ENCODE results near the gene HMGN5.

The HMGN5 gene

GRCh38 chrX:81121513-81122363 is 80.0 kb downstream of the HMGN5 start:
- Histone ChIP-seq H3K4me2 (ENCODE audit: insufficient read depth, low read length) (no peak overlapping the region), H3K9me3 (ENCODE audit: insufficient read depth, low read length, severe bottlenecking) (no peaks in the 10 kb centered on the region), H3K79me2 (ENCODE audit: insufficient read depth, low read length) (no peaks in the 10 kb centered on the region), H3K4me1 (ENCODE audit: insufficient read depth, low read length) (no peaks in the 10 kb centered on the region), H3K27me3 (ENCODE audit: insufficient read depth, low read length, poor library complexity) (no peaks in the 10 kb centered on the region), H3K36me3 (ENCODE audit: insufficient read depth, low read length) (no peaks in the 10 kb centered on the region), H3K9ac (ENCODE audit: low read depth, low read length) (no peak overlapping the region), H4K20me1 (ENCODE audit: insufficient read depth, low read length) (no peaks in the 10 kb centered on the region), H3K27ac (ENCODE audit: low read length) (no peak overlapping the region), H2AFZ (ENCODE audit: low read depth, low read length) (no peak overlapping the region), H3K4me3 (ENCODE audit: low read depth in 1 of 2, low read length in 2 of 2) (no peak overlapping the region)
- DNase-seq (no peak), ATAC-seq (ENCODE audit: insufficient read depth, low read depth) (no peak)
- TF ChIP-seq EZH2 (IDR thresholded peaks at IDR 0.05; ENCODE audit: borderline replicate concordance, low read depth, low read length, severe bottlenecking), result no peak
- TF ChIP-seq CTCF (IDR thresholded peaks at IDR 0.05; ENCODE audit: borderline replicate concordance, extremely low read depth, low read length, poor library complexity, severe bottlenecking), result no peak

- H3K9me3 ChIP-seq (ENCODE audit: insufficient read depth, low read length, severe bottlenecking), result no peaks in the 10 kb centered on the region
- H4K20me1 ChIP-seq (ENCODE audit: insufficient read depth, low read length), result no peaks in the 10 kb centered on the region
- H3K4me1 ChIP-seq (ENCODE audit: insufficient read depth, low read length), result no peaks in the 10 kb centered on the region
- H3K4me2 ChIP-seq (ENCODE audit: insufficient read depth, low read length), result no peak overlapping the region
- H3K27me3 ChIP-seq (ENCODE audit: insufficient read depth, low read length, poor library complexity), result no peaks in the 10 kb centered on the region
- no peaks in the 10 kb centered on the region for H3K36me3 ChIP-seq (ENCODE audit: insufficient read depth, low read length)
- H3K4me3 ChIP-seq (ENCODE audit: low read depth in 1 of 2, low read length in 2 of 2), result no peak overlapping the region
- no peak overlapping the region for H3K9ac ChIP-seq (ENCODE audit: low read depth, low read length)
- no peak for ATAC-seq (ENCODE audit: insufficient read depth, low read depth)
- TF ChIP-seq EZH2 (IDR thresholded peaks at IDR 0.05; ENCODE audit: borderline replicate concordance, low read depth, low read length, severe bottlenecking), result no peak
- peak; percentile 39 for TF ChIP-seq CTCF (IDR thresholded peaks at IDR 0.05; ENCODE audit: borderline replicate concordance, extremely low read depth, low read length, poor library complexity, severe bottlenecking)
- DNase-seq, result no peak
- H3K27ac ChIP-seq (ENCODE audit: low read length), result no peak overlapping the region
- no peaks in the 10 kb centered on the region for H3K79me2 ChIP-seq (ENCODE audit: insufficient read depth, low read length)
- H2AFZ ChIP-seq (ENCODE audit: low read depth, low read length), result no peak overlapping the region
These were observed 80.8 kb downstream of the HMGN5 start for GRCh38 chrX:81120936-81121371.

- TF ChIP-seq EZH2 (IDR thresholded peaks at IDR 0.05; ENCODE audit: borderline replicate concordance, low read depth, low read length, severe bottlenecking) (no peak), CTCF (IDR thresholded peaks at IDR 0.05; ENCODE audit: borderline replicate concordance, extremely low read depth, low read length, poor library complexity, severe bottlenecking) (no peak)
These were observed 81.3 kb downstream of the HMGN5 start for GRCh38 chrX:81120258-81120935.

More at GRCh38 chrX:81120258-81120935, 81.3 kb downstream of the HMGN5 start:
- ATAC-seq (ENCODE audit: insufficient read depth, low read depth), result no peak
- Histone ChIP-seq H3K4me3 (ENCODE audit: low read depth in 1 of 2, low read length in 2 of 2) (no peak overlapping the region), H3K79me2 (ENCODE audit: insufficient read depth, low read length) (no peaks in the 10 kb centered on the region), H3K27ac (ENCODE audit: low read length) (no peak overlapping the region), H3K4me2 (ENCODE audit: insufficient read depth, low read length) (no peak overlapping the region), H3K9ac (ENCODE audit: low read depth, low read length) (no peak overlapping the region), H3K9me3 (ENCODE audit: insufficient read depth, low read length, severe bottlenecking) (no peaks in the 10 kb centered on the region), H3K27me3 (ENCODE audit: insufficient read depth, low read length, poor library complexity) (no peaks in the 10 kb centered on the region), H4K20me1 (ENCODE audit: insufficient read depth, low read length) (no peaks in the 10 kb centered on the region), H3K4me1 (ENCODE audit: insufficient read depth, low read length) (no peaks in the 10 kb centered on the region), H3K36me3 (ENCODE audit: insufficient read depth, low read length) (no peaks in the 10 kb centered on the region), H2AFZ (ENCODE audit: low read depth, low read length) (no peak overlapping the region)
- no peak for DNase-seq
